Smooth muscle cell of the brain vasculature (primary cell): ENCODE data around the gene LMF1.

Source experiments
- DNase-seq: peaks from one replicate; pipeline ENCODE4 v3.0.0-alpha.2; 2012; ENCODE audit warnings: low read depth, low spot score

Gene LMF1

GRCh38 chr16:970766-971581, at the start of gene LMF1:
TSS of gene LMF1 (minus strand) at chr16:970984. CDS start at chr16:970980, 4 bp downstream.
- peak; percentile 43 for DNase-seq

GRCh38 chr16:1020091-1020399, 49.3 kb upstream of the LMF1 start:
- DNase-seq: no peak

- DNase-seq: no peak
Observed at GRCh38 chr16:1019231-1020090, 48.7 kb upstream of the LMF1 start.

- no peak for DNase-seq
Observed at GRCh38 chr16:1018447-1019198, 47.8 kb upstream of the LMF1 start.

- no peak for DNase-seq
Observed at GRCh38 chr16:1014771-1015495, 44.1 kb upstream of the LMF1 start.

- DNase-seq: no peak
Observed at GRCh38 chr16:1014221-1014620, 43.4 kb upstream of the LMF1 start.

GRCh38 chr16:1013593-1013900, 42.8 kb upstream of the LMF1 start:
- no peak for DNase-seq

- DNase-seq: no peak
Observed at GRCh38 chr16:1012722-1013592, 42.2 kb upstream of the LMF1 start.

GRCh38 chr16:1012135-1012534, 41.4 kb upstream of the LMF1 start:
- no peak for DNase-seq

GRCh38 chr16:1011316-1012082, 40.7 kb upstream of the LMF1 start:
- no peak for DNase-seq

- DNase-seq: no peak
Observed at GRCh38 chr16:1010815-1011214, 40.0 kb upstream of the LMF1 start.

- DNase-seq: no peak
Observed at GRCh38 chr16:1010251-1010650, 39.5 kb upstream of the LMF1 start.

- DNase-seq: no peak
Observed at GRCh38 chr16:1009358-1010150, 38.8 kb upstream of the LMF1 start.

- no peak for DNase-seq
Observed at GRCh38 chr16:1008085-1008484, 37.3 kb upstream of the LMF1 start.

- DNase-seq: no peak
Observed at GRCh38 chr16:1007284-1007850, 36.6 kb upstream of the LMF1 start.

GRCh38 chr16:1006781-1007180, 36.0 kb upstream of the LMF1 start:
- DNase-seq: no peak

- no peak for DNase-seq
Observed at GRCh38 chr16:1005286-1005685, 34.5 kb upstream of the LMF1 start.

GRCh38 chr16:1003391-1004347, 32.9 kb upstream of the LMF1 start:
- no peak for DNase-seq
